IMR-90 (cell line): ENCODE measurements around the gene PYGB.

ENCODE experiments used
- CEBPB ChIP-seq: IDR thresholded peaks from 2 replicates; pipeline ENCODE4 v1.6.1; 2012; ENCODE audit warnings: low read depth, low read length, improper control_type of control experiment
- MAZ ChIP-seq: IDR thresholded peaks from 2 replicates; pipeline ENCODE4 v1.6.1; 2012; ENCODE audit warnings: low read depth, mild to moderate bottlenecking, low read length, improper control_type of control experiment, moderate library complexity, borderline replicate concordance
- POLR2A ChIP-seq: IDR thresholded peaks from 2 replicates; pipeline ENCODE4 v1.6.1; 2012; ENCODE audit warnings: mild to moderate bottlenecking, low read depth, low read length
- RAD21 ChIP-seq: IDR thresholded peaks from 2 replicates; pipeline ENCODE4 v1.6.1; 2012; ENCODE audit warnings: low read length, improper control_type of control experiment
- SMC3 ChIP-seq: fragments of 150-350 bp; IDR thresholded peaks from 2 replicates; pipeline ENCODE4 v1.6.1; 2016; ENCODE audit warnings: low read depth, mild to moderate bottlenecking, antibody characterized with exemption, low read length, moderate library complexity
- TF ChIP-seq, protein P1 (sequence below): conservative IDR thresholded peaks from 2 replicates; pipeline ENCODE4 v1.5.1; 2012; ENCODE audit warnings: mild to moderate bottlenecking, low read depth, low read length, improper control_type of control experiment
- TF ChIP-seq, protein P2 (sequence below): fragments of 150-350 bp; IDR thresholded peaks from 2 replicates; pipeline ENCODE4 v1.6.1; 2017; ENCODE audit warnings: mild to moderate bottlenecking, antibody characterized with exemption, low read length, low read depth

DNA sequence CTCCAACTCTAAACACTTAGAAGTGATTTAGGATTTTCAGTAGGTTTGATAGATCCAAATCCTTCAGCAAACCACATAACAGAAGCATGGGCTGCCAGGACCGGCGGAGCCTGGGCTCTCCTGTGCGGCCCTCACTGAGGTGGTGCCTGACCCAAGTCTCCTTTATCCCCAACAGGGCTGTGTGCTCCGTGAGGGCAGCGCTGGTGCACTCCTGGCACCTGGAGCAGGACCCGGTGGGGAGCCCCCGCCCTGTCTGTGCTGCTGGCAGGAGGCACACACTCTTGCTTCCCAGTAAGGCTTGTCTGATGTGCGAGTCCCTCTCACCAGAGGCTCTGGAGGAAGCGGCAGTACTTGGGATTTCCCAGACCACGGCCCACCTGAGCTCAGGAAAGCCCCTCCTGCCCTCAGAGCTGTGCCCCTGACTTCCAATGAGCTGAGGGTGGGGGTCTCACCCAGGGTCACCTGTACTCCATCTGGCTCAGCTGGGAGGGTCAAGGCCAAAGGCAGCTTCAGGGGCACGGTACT, 56.2 kb downstream of the PYGB start:
- TF ChIP-seq, protein P1, sequence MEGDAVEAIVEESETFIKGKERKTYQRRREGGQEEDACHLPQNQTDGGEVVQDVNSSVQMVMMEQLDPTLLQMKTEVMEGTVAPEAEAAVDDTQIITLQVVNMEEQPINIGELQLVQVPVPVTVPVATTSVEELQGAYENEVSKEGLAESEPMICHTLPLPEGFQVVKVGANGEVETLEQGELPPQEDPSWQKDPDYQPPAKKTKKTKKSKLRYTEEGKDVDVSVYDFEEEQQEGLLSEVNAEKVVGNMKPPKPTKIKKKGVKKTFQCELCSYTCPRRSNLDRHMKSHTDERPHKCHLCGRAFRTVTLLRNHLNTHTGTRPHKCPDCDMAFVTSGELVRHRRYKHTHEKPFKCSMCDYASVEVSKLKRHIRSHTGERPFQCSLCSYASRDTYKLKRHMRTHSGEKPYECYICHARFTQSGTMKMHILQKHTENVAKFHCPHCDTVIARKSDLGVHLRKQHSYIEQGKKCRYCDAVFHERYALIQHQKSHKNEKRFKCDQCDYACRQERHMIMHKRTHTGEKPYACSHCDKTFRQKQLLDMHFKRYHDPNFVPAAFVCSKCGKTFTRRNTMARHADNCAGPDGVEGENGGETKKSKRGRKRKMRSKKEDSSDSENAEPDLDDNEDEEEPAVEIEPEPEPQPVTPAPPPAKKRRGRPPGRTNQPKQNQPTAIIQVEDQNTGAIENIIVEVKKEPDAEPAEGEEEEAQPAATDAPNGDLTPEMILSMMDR, result no peak
- TF ChIP-seq, protein P2, sequence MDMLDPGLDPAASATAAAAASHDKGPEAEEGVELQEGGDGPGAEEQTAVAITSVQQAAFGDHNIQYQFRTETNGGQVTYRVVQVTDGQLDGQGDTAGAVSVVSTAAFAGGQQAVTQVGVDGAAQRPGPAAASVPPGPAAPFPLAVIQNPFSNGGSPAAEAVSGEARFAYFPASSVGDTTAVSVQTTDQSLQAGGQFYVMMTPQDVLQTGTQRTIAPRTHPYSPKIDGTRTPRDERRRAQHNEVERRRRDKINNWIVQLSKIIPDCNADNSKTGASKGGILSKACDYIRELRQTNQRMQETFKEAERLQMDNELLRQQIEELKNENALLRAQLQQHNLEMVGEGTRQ, result no peak
- no peak for TF ChIP-seq SMC3
- no peak for TF ChIP-seq CEBPB
- TF ChIP-seq MAZ, result no peak
- TF ChIP-seq RAD21, result no peak
- TF ChIP-seq POLR2A, result no peak
